T-helper 2 cell treated with Interferon-gamma antibody and Interleukin-4, amounts not matched to agents 5 μg/mL and 100 μg/mL, for 36 hours (primary cell): ENCODE data around the gene TTC24.
A peak's percentile ranks its signal among the peaks of the same experiment; 100 is the strongest.
"Not testable (repeated sequence)": the region's sequence is repeated elsewhere in the genome, so short reads cannot be mapped to it uniquely, and the experiment has no call there.

Source experiments
- DNase-seq: peaks from one replicate; pipeline ENCODE4 v3.0.0; 2021; ENCODE audit warnings: low spot score
- H3K27ac Mint-ChIP-seq: one replicate; pipeline ENCODE4 v1.8.0; 2021; ENCODE audit warnings: mild to moderate bottlenecking, mixed read lengths
- H3K27me3 Mint-ChIP-seq: one replicate; pipeline ENCODE4 v1.8.0; 2021; ENCODE audit warnings: low read depth, mixed read lengths
- H3K36me3 Mint-ChIP-seq: one replicate; pipeline ENCODE4 v1.8.0; 2021; ENCODE audit warnings: low read depth, mixed read lengths
- H3K4me1 Mint-ChIP-seq: one replicate; pipeline ENCODE4 v1.8.0; 2021; ENCODE audit warnings: low read depth, mixed read lengths
- H3K4me3 Mint-ChIP-seq: one replicate; pipeline ENCODE4 v1.8.0; 2022; ENCODE audit warnings: mild to moderate bottlenecking, moderate library complexity, mixed read lengths
- H3K9me3 Mint-ChIP-seq: one replicate; pipeline ENCODE4 v1.8.0; 2021; ENCODE audit warnings: mixed read lengths

The TTC24 gene

DNA sequence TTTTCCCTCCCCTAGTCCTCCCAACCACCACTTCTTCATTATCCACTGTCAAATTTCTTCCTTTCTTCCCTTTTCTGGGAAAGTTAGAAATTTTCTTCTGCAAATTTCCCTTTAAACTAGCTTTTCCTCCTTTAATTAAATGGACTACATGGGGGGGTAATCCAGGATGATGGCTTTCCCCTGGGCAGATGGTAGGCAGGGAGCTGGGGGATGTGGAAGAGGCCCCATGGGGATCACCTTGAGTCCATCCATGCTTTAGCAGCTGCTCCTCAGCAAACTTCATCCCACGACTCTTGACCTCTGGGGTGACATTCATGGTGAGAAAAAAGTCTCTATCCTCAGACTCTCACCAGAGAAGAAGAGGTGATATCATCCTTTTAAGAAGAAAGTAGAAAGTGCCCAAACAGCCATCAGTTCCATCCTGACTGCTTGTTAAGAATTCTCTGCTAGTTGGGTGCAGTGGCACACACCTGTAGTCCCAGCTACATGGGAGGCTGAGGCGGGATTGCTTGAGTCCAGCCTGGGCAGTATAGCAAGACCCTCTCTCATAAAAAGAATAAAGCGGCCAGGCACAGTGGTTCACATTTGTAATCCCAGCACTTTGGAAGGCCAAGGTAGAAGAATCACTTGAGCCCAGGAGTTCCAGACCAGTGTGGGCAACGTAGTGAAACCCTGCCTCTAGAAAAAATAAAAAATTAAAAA lies 19.4 kb downstream of the TTC24 start:
- DNase-seq = no peak
- peaks cover 38% of the 10 kb centered on the region for H3K36me3 Mint-ChIP-seq

GRCh38 chr1:156599811-156600210 lies 20.3 kb downstream of the TTC24 start:
- peaks cover 22% of the 10 kb centered on the region for H3K4me1 Mint-ChIP-seq
- no peaks in the 10 kb centered on the region for H3K27me3 Mint-ChIP-seq
- H3K36me3 Mint-ChIP-seq = peaks cover 34% of the 10 kb centered on the region
- DNase-seq = no peak
- H3K4me3 Mint-ChIP-seq = peak overlapping the region; percentile 94
- no peaks in the 10 kb centered on the region for H3K9me3 Mint-ChIP-seq
- no peak overlapping the region for H3K27ac Mint-ChIP-seq

More for the DNA sequence above, 19.4 kb downstream of the TTC24 start:
- H3K27ac Mint-ChIP-seq = no peak overlapping the region
- H3K4me1 Mint-ChIP-seq = peaks cover 22% of the 10 kb centered on the region
- H3K4me3 Mint-ChIP-seq = no peak overlapping the region
- H3K9me3 Mint-ChIP-seq = no peaks in the 10 kb centered on the region
- no peaks in the 10 kb centered on the region for H3K27me3 Mint-ChIP-seq

DNA sequence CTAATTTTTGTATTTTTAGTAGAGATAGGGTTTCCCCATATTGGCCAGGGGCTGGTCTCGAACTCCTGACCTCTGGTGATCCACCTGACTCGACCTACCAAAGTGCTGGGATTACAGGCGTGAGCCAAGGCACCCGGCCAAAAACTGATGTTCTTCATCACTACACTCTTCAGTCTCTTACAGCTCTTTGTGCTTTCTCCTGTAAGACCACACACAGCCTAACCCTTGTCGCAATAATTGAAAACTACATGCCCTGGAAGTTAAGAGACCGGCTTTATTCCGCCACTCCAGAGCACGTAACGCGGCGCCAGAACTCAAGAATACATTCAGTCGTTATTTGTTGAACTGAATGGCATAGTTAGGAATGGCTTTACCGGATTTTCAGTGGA lies 21.2 kb downstream of the TTC24 start:
- H3K36me3 Mint-ChIP-seq = peaks cover 24% of the 10 kb centered on the region
- H3K27ac Mint-ChIP-seq = peak overlapping the region; percentile 98
- peaks cover 22% of the 10 kb centered on the region for H3K4me1 Mint-ChIP-seq
- H3K9me3 Mint-ChIP-seq = no peaks in the 10 kb centered on the region
- DNase-seq = no peak
- H3K27me3 Mint-ChIP-seq = no peaks in the 10 kb centered on the region
- peak overlapping the region; percentile 94 for H3K4me3 Mint-ChIP-seq

GRCh38 chr1:156601122-156601830 lies 21.8 kb downstream of the TTC24 start, which contains the start of gene GPATCH4:
GPATCH4 (minus strand) TSS chr1:156601479.
- H3K4me3 Mint-ChIP-seq = peak within 1 kb of the TSS; percentile 94
- peaks cover 22% of the 10 kb centered on the region for H3K4me1 Mint-ChIP-seq
- H3K36me3 Mint-ChIP-seq = peaks cover 21% of the 10 kb centered on the region
- peak within 1 kb of the TSS; percentile 98 for H3K27ac Mint-ChIP-seq
- H3K9me3 Mint-ChIP-seq = no peaks in the 10 kb centered on the region
- DNase-seq = peak; percentile 77
- H3K27me3 Mint-ChIP-seq = no peaks in the 10 kb centered on the region

DNA sequence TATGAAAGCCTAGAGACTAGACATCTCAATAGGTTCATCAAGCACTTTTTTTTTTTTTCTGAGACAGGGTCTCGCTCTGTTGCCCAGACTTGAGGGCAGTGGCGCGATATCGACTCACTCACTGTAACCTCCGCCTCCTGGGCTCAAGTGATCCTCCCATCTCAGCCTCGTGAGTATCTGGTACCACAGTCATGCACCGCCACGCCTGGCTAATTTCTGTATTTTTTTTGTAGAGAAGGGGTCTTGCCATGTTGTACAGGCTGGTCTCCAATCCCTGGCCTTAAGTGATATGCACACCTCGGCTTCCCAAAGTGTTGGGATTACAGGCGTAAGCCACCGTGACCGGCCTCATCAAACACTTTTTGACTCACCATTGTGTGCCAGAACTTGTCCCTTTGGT lies 22.4 kb downstream of the TTC24 start:
- no peak for DNase-seq
- Mint-ChIP-seq H3K4me3 (peak overlapping the region; percentile 94), H3K27me3 (no peaks in the 10 kb centered on the region), H3K9me3 (no peaks in the 10 kb centered on the region), H3K4me1 (peaks cover 21% of the 10 kb centered on the region), H3K36me3 (peaks cover 19% of the 10 kb centered on the region), H3K27ac (peak overlapping the region; percentile 98)

DNA sequence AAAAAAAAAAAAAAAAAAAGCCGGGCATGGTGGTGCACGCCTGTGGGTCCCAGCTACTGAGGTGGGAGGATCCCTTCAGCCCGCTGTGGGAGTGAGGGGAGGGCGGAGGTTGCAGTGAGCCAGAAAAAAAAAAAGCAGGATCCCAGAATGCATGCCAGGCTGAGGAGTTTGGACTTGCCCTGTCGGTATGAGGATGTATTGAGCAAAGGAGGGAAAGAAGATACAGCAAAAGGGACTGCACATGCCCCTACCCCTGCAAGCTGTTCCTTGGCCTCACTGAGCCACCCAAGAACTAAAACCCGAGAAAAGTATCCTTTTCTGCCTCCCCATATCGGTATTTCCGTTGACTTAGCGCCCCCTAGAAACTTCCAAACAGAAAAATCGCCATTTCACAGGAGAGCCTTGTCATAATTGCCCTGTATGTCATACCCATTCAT lies 23.1 kb downstream of the TTC24 start:
- peaks cover 21% of the 10 kb centered on the region for H3K4me1 Mint-ChIP-seq
- peak overlapping the region; percentile 61 for H3K4me3 Mint-ChIP-seq
- peak overlapping the region; percentile 34 for H3K27ac Mint-ChIP-seq
- no peaks in the 10 kb centered on the region for H3K27me3 Mint-ChIP-seq
- no peak for DNase-seq
- H3K9me3 Mint-ChIP-seq = no peaks in the 10 kb centered on the region
- peaks cover 14% of the 10 kb centered on the region for H3K36me3 Mint-ChIP-seq

DNA sequence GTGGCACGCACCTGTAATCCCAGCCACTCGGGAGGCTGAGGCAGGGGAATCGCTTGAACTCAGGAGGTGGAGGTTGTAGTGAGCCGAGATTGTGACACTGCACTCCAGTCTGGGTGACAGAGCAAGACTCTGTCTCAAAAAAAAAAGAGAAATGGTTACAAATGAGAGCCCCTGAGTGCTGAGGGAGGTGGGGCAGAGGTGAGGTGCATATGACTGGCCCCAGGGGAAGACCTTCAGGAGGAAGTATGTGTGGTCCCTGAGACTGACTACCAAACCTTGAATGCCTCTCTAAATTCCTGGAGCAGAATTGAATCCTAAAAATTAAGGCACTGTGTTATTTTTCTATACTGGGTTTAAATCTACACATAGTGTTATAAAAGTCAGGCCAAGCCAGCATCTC lies 27.8 kb downstream of the TTC24 start:
- H3K27ac Mint-ChIP-seq, DNase-seq, H3K9me3 Mint-ChIP-seq, H3K4me3 Mint-ChIP-seq, H3K36me3 Mint-ChIP-seq: not testable (repeated sequence)
- Mint-ChIP-seq H3K27me3 (peaks cover 12% of the 10 kb centered on the region), H3K4me1 (peaks cover 12% of the 10 kb centered on the region)

DNA sequence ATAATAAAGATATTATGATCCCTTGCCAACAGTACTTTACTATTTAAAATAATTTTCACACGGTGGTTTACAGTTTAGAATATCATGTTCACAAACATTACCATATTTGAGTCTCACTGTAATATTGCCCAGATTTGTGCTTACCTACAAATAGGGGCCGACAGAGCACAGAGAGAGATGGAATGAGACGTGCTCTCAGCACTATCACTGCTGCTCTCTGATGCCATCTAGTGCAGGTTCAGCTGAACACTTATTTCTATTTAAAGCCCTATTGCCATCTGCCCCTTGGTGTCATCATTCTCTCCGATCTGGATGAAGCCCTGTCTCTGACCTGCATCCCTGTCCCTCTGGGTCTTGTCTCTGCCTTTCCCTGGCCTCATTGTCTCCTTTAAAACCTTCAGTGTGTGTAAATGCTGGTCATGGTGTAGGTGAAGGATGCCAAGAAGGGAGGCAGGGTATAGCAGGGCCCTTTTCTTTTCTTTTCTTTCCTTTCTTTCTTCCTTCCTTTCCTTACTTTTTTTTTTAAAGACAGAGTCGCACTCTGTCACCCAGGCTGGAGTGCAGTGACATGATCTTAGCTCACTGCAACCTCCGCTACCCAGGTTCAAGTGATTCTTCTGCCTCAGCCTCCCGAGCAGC lies 28.6 kb downstream of the TTC24 start:
- no peaks in the 10 kb centered on the region for H3K36me3 Mint-ChIP-seq
- H3K27me3 Mint-ChIP-seq = peaks cover 19% of the 10 kb centered on the region
- no peak overlapping the region for H3K27ac Mint-ChIP-seq
- peaks cover 8% of the 10 kb centered on the region for H3K4me1 Mint-ChIP-seq
- H3K4me3 Mint-ChIP-seq = no peak overlapping the region
- no peaks in the 10 kb centered on the region for H3K9me3 Mint-ChIP-seq
- peak; percentile 48 for DNase-seq

DNA sequence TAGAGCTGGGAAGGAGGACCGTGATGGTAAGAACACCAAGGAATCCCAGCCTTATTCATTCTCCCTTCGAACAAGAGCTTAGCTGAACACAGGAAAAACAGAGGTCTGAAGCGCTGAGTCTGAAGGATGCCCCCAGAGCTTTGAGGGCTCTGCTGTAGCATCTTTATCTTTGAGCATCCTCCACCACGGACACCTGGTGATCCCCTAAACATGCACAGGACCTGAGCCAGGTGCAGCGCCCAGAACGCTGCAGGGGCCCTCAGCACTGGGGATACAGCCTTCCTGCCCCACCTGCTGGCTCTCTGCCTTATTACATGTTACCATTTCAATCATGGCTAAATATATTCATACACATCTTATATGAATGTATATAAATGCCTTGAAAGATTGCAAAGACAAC lies 29.5 kb downstream of the TTC24 start:
- Mint-ChIP-seq H3K27me3 (peaks cover 24% of the 10 kb centered on the region), H3K4me1 (peaks cover 8% of the 10 kb centered on the region), H3K9me3 (no peaks in the 10 kb centered on the region), H3K4me3 (no peak overlapping the region), H3K36me3 (no peaks in the 10 kb centered on the region), H3K27ac (no peak overlapping the region)
- DNase-seq = peak; percentile 37

DNA sequence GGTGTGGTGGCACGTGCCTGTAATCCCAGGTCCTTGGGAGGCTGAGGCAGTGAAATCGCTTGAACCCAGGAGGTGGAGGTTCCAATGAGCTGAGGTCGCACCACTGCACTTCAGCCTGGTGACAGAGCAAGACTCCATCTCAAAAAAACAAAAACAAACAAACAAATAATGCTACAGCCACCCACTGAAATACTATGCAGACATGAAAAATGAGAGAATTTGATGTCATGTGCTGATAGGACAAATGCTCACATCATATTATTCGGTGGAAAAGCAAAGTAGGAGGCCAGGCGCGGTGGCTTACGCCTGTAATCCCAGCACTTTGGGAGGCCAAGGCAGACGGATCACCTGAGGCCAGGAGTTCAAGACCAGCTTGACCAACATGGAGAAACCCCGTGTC lies 30.5 kb downstream of the TTC24 start:
- not testable (repeated sequence) for DNase-seq, H3K36me3 Mint-ChIP-seq
- H3K27me3 Mint-ChIP-seq = peaks cover 33% of the 10 kb centered on the region

DNA sequence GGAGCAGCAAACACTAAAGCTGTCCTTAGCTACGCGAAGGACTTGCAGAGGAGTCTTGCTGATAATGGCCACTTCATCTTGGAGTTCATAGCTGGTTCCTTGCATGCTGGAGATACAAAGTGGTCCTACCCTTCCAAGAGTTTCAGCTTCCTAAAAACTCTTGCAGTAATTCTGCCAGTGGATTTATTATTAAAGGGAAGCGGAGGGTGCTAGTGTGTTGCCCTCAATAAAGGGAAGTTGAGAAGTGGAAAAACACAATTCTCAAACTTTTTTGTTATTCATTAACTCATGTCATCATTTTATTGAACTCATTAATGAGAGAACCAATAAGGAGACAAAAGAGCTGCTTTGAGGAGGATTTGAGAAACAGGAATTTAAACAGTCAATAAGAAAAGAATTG lies 33.1 kb downstream of the TTC24 start:
- H3K27me3 Mint-ChIP-seq = peaks cover 43% of the 10 kb centered on the region

More for the DNA sequence above, 30.5 kb downstream of the TTC24 start:
- H3K4me1 Mint-ChIP-seq, H3K27ac Mint-ChIP-seq, H3K4me3 Mint-ChIP-seq, H3K9me3 Mint-ChIP-seq: not testable (repeated sequence)

GRCh38 chr1:156615946-156616345 lies 36.4 kb downstream of the TTC24 start:
- DNase-seq = no peak
- Mint-ChIP-seq H3K27ac (no peak overlapping the region), H3K9me3 (no peaks in the 10 kb centered on the region), H3K27me3 (peaks cover 61% of the 10 kb centered on the region), H3K36me3 (no peaks in the 10 kb centered on the region), H3K4me3 (no peak overlapping the region), H3K4me1 (peaks cover 1% of the 10 kb centered on the region)

More for the DNA sequence above, 33.1 kb downstream of the TTC24 start:
- H3K9me3 Mint-ChIP-seq = no peaks in the 10 kb centered on the region
- H3K4me1 Mint-ChIP-seq = peaks cover 9% of the 10 kb centered on the region
- no peak overlapping the region for H3K27ac Mint-ChIP-seq
- no peak overlapping the region for H3K4me3 Mint-ChIP-seq
- H3K36me3 Mint-ChIP-seq = no peaks in the 10 kb centered on the region
- DNase-seq = no peak

- Mint-ChIP-seq H3K36me3 (no peaks in the 10 kb centered on the region), H3K4me1 (peaks cover 1% of the 10 kb centered on the region), H3K9me3 (no peaks in the 10 kb centered on the region), H3K27me3 (peaks cover 63% of the 10 kb centered on the region), H3K4me3 (no peak overlapping the region), H3K27ac (no peak overlapping the region)
- DNase-seq = no peak
Observed at GRCh38 chr1:156616463-156616862, 36.9 kb downstream of the TTC24 start.
